Bronchial epithelial cell (primary cell): ENCODE measurements around the gene DKK1. TPM values are rescaled to one million over a fixed set of nuclear protein-coding genes. Genes with fewer than 3 reads are reported as not detected.
A peak's percentile ranks its signal among the peaks of the same experiment; 100 is the strongest.

Experiments used
- DNase-seq: peaks from one replicate; pipeline ENCODE4 v3.0.0-alpha.2; 2010; ENCODE audit warnings: low read depth
- FAIRE-seq: peaks from 2 replicates; lab custom pipeline; 2011; peaks lifted over from hg19 to GRCh38; lab: Jason Lieb, UNC
- H3K27me3 ChIP-seq: 2 replicates; pipeline ENCODE4 v1.5.1; 2011; ENCODE audit warnings: low read length; ENCODE audit not compliant: control insufficient read depth, insufficient read depth
- H3K36me3 ChIP-seq: 2 replicates; pipeline ENCODE4 v1.5.1; 2011; ENCODE audit warnings: low read length; ENCODE audit not compliant: control insufficient read depth, insufficient read depth
- H3K4me3 ChIP-seq: 2 replicates; pipeline ENCODE4 v1.5.1; 2011; ENCODE audit warnings: mild to moderate bottlenecking, low read depth, low read length, control low read depth
- CTCF ChIP-seq: IDR thresholded peaks from 2 replicates; pipeline ENCODE4 v1.5.1; 2011; ENCODE audit warnings: mild to moderate bottlenecking, moderate library complexity, low read length, control low read depth, inconsistent platforms; ENCODE audit not compliant: insufficient read depth, severe bottlenecking
- total RNA-seq: library from RNA; depleted of rRNA; stranded (reverse); fragments of >200 nt; gene quantifications from 2 replicates; pipeline ENCODE4 v1.2.1, GENCODE V29; 2014

DKK1 gene
- total RNA-seq, 1 donor from 2014 or later, result 43.7 TPM

GRCh38 chr10:52331638-52332364, 17.7 kb downstream of the DKK1 start:
- no peak for TF ChIP-seq CTCF
- H3K4me3 ChIP-seq, result no peak overlapping the region
- H3K36me3 ChIP-seq, result no peaks in the 10 kb centered on the region
- DNase-seq (no peak), FAIRE-seq (no peak)
- H3K27me3 ChIP-seq, result no peaks in the 10 kb centered on the region

DNA sequence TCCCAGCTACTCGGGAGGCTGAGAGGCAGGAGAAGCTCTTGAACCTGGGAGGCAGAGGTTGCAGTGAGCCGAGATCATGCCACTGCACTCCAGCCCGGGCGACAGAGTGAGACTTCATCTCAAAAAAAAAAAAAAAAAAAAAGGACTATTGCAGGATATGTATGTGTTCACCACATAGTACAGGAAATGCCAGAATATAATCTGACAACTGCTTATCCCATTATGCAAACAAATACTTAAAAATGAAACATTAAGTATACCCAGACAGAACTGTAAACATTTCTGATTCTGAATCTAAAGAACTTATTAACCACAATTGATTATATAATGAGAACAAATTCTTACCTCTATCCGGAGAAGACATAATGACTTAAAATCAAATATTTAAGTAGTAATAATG, 18.7 kb downstream of the DKK1 start:
- no peaks in the 10 kb centered on the region for H3K36me3 ChIP-seq
- no peak overlapping the region for H3K4me3 ChIP-seq
- FAIRE-seq (no peak), DNase-seq (no peak)
- H3K27me3 ChIP-seq, result no peaks in the 10 kb centered on the region
- no peak for TF ChIP-seq CTCF

DNA sequence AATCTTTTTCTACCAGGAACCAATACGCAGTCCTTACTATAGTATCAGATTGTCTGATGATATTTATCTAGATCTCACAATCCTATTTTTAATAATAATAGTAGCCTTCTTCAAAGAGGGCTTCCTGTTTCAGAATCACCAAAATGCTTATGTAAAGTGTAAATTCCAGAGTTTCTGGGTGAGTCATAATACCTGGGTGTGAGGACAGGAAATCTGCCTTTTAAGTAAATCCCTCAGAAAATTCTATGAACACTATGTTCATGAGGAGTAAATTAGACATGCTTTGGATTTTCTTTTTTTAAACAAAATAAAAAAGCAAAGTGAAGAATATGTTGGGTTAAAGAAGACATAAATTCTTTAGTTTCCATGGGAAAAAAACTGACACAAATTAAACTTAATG, 20.5 kb downstream of the DKK1 start:
- Histone ChIP-seq H3K27me3 (no peaks in the 10 kb centered on the region), H3K4me3 (no peak overlapping the region), H3K36me3 (no peaks in the 10 kb centered on the region)
- DNase-seq (peak; percentile 83), FAIRE-seq (no peak)
- no peak for TF ChIP-seq CTCF

GRCh38 chr10:52335665-52336064, 21.6 kb downstream of the DKK1 start:
- H3K27me3 ChIP-seq, result no peaks in the 10 kb centered on the region
- no peak overlapping the region for H3K4me3 ChIP-seq
- FAIRE-seq, result no peak
- DNase-seq, result peak; percentile 90
- TF ChIP-seq CTCF, result no peak
- no peaks in the 10 kb centered on the region for H3K36me3 ChIP-seq

- no peak overlapping the region for H3K4me3 ChIP-seq
- no peaks in the 10 kb centered on the region for H3K27me3 ChIP-seq
- no peak for FAIRE-seq
- TF ChIP-seq CTCF, result no peak
- no peak for DNase-seq
- no peaks in the 10 kb centered on the region for H3K36me3 ChIP-seq
Measured at GRCh38 chr10:52337225-52337624, 23.1 kb downstream of the DKK1 start.

DNA sequence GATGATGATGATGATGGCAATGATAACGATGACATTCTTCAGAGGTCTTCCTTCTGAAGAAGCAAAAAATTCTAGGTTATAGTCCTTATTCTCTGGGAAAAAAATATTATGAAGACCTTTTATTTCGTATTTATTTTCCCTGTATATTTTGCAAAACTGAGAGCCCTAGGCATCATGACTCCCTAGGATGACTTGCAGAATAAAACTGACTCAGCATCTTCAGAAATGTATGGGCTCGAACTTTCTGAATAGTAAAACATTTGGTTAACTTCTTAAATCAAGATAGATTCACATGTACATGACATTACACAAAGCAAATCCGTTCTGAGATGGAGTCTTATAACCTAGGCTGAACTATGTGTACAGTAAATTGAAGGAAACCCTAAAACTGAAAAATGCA, 29.4 kb downstream of the DKK1 start:
- TF ChIP-seq CTCF, result no peak
- no peaks in the 10 kb centered on the region for H3K36me3 ChIP-seq
- FAIRE-seq, result no peak
- H3K27me3 ChIP-seq, result no peaks in the 10 kb centered on the region
- DNase-seq, result no peak
- no peak overlapping the region for H3K4me3 ChIP-seq
